HCT116 (cell line): ENCODE results near the gene SDF2L1. TPM values are rescaled to one million over a fixed set of nuclear protein-coding genes. Genes with fewer than 3 reads are reported as not detected.

Source experiments
- ATAC-seq: fragments of 200-7000 bp; cut with Tn5 transposase; 2 replicates; pipeline ENCODE4 v1.9.1; 2020; ENCODE audit warnings: mild to moderate bottlenecking, moderate library complexity
- BruUV-seq: library from RNA; stranded (reverse); fragments of 400-500 nt; replicated peaks from 2 replicates; lab custom pipeline; 2021; lab: Mats Ljungman, UMichigan
- CTCF ChIA-PET: fragments of 300-600 bp; sonication (Branson Sonifier 250); formaldehyde crosslinking; loops from one replicate; lab custom pipeline; 2021; ENCODE audit warnings: antibody characterized with exemption; lab: Charles Lee
- POLR2A ChIA-PET: fragments of 300-600, 350-600 bp; sonication (Branson Sonifier 250); formaldehyde crosslinking; loops from one replicate; lab custom pipeline; 2021; ENCODE audit warnings: antibody characterized with exemption; lab: Charles Lee
- RAD21 ChIA-PET, 2 experiments: fragments of 300-600 bp; sonication (Branson Sonifier 250); formaldehyde crosslinking; loops; one replicate each; lab custom pipeline; 2023; ENCODE audit warnings: low total read pairs in 2 of 2; ENCODE audit not compliant: uncharacterized antibody in 2 of 2, unreplicated experiment in 2 of 2, low non-redundant PET in 1 of 2; lab: Charles Lee
- DNase-seq: peaks from one replicate; pipeline ENCODE4 v3.0.0-alpha.2; 2010; ENCODE audit warnings: low read depth, low spot score
- H2AFZ ChIP-seq: fragments of 200-600 bp; shearing (Covaris generic), sonication (generic); 2 replicates; pipeline ENCODE4 v1.6.1; 2017; ENCODE audit warnings: low read depth, mixed run types, mixed read lengths, antibody characterized with exemption, low read length; ENCODE audit not compliant: poor library complexity, severe bottlenecking
- H3K27ac ChIP-seq: 2 replicates; pipeline ENCODE4 v1.5.1; 2012; ENCODE audit warnings: low read depth, low read length
- H3K27me3 ChIP-seq: fragments of 200-600 bp; sonication (generic); 2 replicates; pipeline ENCODE4 v1.6.1; 2016; ENCODE audit warnings: mixed run types, low read length, mixed read lengths; ENCODE audit not compliant: insufficient read depth
- H3K36me3 ChIP-seq, 2 experiments: fragments of 200-500 bp in 1 of 2; fragments of 200-600 bp in 1 of 2; sonication (Bioruptor generic) in 1 of 2; sonication (generic) in 1 of 2; 2 replicates each; pipeline versions ENCODE4 v1.5.1 to v1.6.1; 2014 to 2016; ENCODE audit warnings: low read length in 2 of 2, inconsistent platforms in 1 of 2, mixed read lengths in 1 of 2, mixed run types in 1 of 2; ENCODE audit not compliant: insufficient read depth in 2 of 2, control insufficient read depth in 1 of 2
- H3K4me1 ChIP-seq, 2 experiments: fragments of 200-600 bp in 1 of 2; sonication (generic) in 1 of 2; 2 replicates each; pipeline versions ENCODE4 v1.5.1 to v1.6.1; 2012 to 2017; ENCODE audit warnings: low read length in 2 of 2, inconsistent platforms in 1 of 2, mild to moderate bottlenecking in 1 of 2, mixed read lengths in 1 of 2, mixed run types in 1 of 2, moderate library complexity in 1 of 2; ENCODE audit not compliant: insufficient read depth in 2 of 2, control insufficient read depth in 1 of 2
- H3K4me2 ChIP-seq: fragments of 200-600 bp; sonication (generic); 2 replicates; pipeline ENCODE4 v1.6.1; 2017; ENCODE audit warnings: mixed run types, low read length, mixed read lengths
- H3K4me3 ChIP-seq, 2 experiments: fragments of 200-600 bp in 1 of 2; sonication (generic) in 1 of 2; replicated peaks in 1 of 2; 2 replicates each; pipeline ENCODE4 v1.5.1; 2011 to 2016; ENCODE audit warnings: low read length in 2 of 2, control low read depth in 1 of 2, low read depth in 1 of 2, mild to moderate bottlenecking in 1 of 2, mixed read lengths in 1 of 2, mixed run types in 1 of 2
- H3K79me2 ChIP-seq: fragments of 200-600 bp; sonication (generic); 2 replicates; pipeline ENCODE4 v1.6.1; 2017; ENCODE audit warnings: mild to moderate bottlenecking, mixed run types, low read length, moderate library complexity, mixed read lengths; ENCODE audit not compliant: insufficient read depth
- H3K9ac ChIP-seq: fragments of 200-600 bp; sonication (generic); 2 replicates; pipeline ENCODE4 v1.6.1; 2016; ENCODE audit warnings: low read length, mixed read lengths
- H3K9me2 ChIP-seq: fragments of 200-600 bp; sonication (generic), shearing (Covaris generic); 2 replicates; pipeline ENCODE4 v1.6.1; 2017; ENCODE audit warnings: mixed run types, mild to moderate bottlenecking, moderate library complexity; ENCODE audit not compliant: insufficient read depth
- H3K9me3 ChIP-seq, 2 experiments: fragments of 200-500 bp in 1 of 2; fragments of 200-600 bp in 1 of 2; sonication (Bioruptor generic) in 1 of 2; sonication (generic) in 1 of 2; 2 replicates each; pipeline ENCODE4 v1.6.1; 2014 to 2017; ENCODE audit warnings: low read length in 2 of 2, mixed read lengths in 2 of 2, inconsistent platforms in 1 of 2, low read depth in 1 of 2, mild to moderate bottlenecking in 1 of 2, mixed run types in 1 of 2, moderate library complexity in 1 of 2; ENCODE audit not compliant: control insufficient read depth in 1 of 2, insufficient read depth in 1 of 2
- H4K20me1 ChIP-seq: fragments of 200-600 bp; sonication (generic), shearing (Covaris generic); 2 replicates; pipeline ENCODE4 v1.6.1; 2017; ENCODE audit warnings: mixed run types, mild to moderate bottlenecking, moderate library complexity; ENCODE audit not compliant: insufficient read depth
- CBX3 ChIP-seq: IDR thresholded peaks from 2 replicates; pipeline ENCODE4 v1.6.1; 2012; ENCODE audit warnings: low read depth
- CEBPB ChIP-seq: IDR thresholded peaks from 2 replicates; pipeline ENCODE4 v1.6.1; 2012; ENCODE audit warnings: low read depth
- EGR1 ChIP-seq: IDR thresholded peaks from 2 replicates; pipeline ENCODE4 v1.6.1; 2012; ENCODE audit warnings: low read depth
- ELF1 ChIP-seq: IDR thresholded peaks from 2 replicates; pipeline ENCODE4 v1.6.1; 2012; ENCODE audit warnings: low read depth, borderline replicate concordance
- EZH2 ChIP-seq: fragments of 200-600 bp; sonication (generic); IDR thresholded peaks from 2 replicates; pipeline ENCODE4 v1.6.1; 2017; ENCODE audit warnings: antibody characterized with exemption, mixed run types
- FOSL1 ChIP-seq: IDR thresholded peaks from 2 replicates; pipeline ENCODE4 v1.6.1; 2012; ENCODE audit warnings: low read depth
- JUND ChIP-seq: IDR thresholded peaks from 2 replicates; pipeline ENCODE4 v1.6.1; 2012
- POLR2AphosphoS5 ChIP-seq: IDR thresholded peaks from 2 replicates; pipeline ENCODE4 v1.6.1; 2011; ENCODE audit warnings: mild to moderate bottlenecking, low read depth, low read length, moderate library complexity
- SP1 ChIP-seq: IDR thresholded peaks from 2 replicates; pipeline ENCODE4 v1.6.1; 2012; ENCODE audit warnings: low read depth
- SRF ChIP-seq: IDR thresholded peaks from 2 replicates; pipeline ENCODE4 v1.6.1; 2012; ENCODE audit warnings: low read depth
- TCF7L2 ChIP-seq: IDR thresholded peaks from 2 replicates; pipeline ENCODE4 v1.7.0; 2011; ENCODE audit warnings: borderline replicate concordance, inconsistent platforms; ENCODE audit not compliant: insufficient read depth, insufficient read length; ENCODE audit errors: extremely low read depth
- YY1 ChIP-seq: IDR thresholded peaks from 2 replicates; pipeline ENCODE4 v1.6.1; 2011; ENCODE audit warnings: low read length, low read depth, moderate library complexity, mild to moderate bottlenecking; ENCODE audit not compliant: insufficient replicate concordance; ENCODE audit errors: extremely low read depth
- ZFX ChIP-seq: fragments of 450-650 bp; IDR thresholded peaks from 2 replicates; pipeline ENCODE4 v1.6.1; 2017
- intact Hi-C: fragments of 100-400 bp; cut with micrococcal nuclease; formaldehyde crosslinking; loops from 2 replicates; pipeline ENCODE4 v1.10.0; 2022
- total RNA-seq: library from RNA; stranded (reverse); gene quantifications from one replicate; pipeline ENCODE4 v1.2.1, GENCODE V29; 2021; ENCODE audit not compliant: unreplicated experiment
- TF ChIP-seq, protein P1 (sequence below), 3 experiments: fragments of 200-600 bp in 1 of 3; sonication (generic) in 1 of 3; IDR thresholded peaks in 2 of 3; conservative IDR thresholded peaks in 1 of 3; 2 replicates each; pipeline ENCODE4 v1.5.1; 2012 to 2017; ENCODE audit warnings: low read depth in 2 of 3, low read length in 2 of 3, antibody characterized with exemption in 1 of 3, borderline replicate concordance in 1 of 3, control low read depth in 1 of 3, mild to moderate bottlenecking in 1 of 3, mixed read lengths in 1 of 3, mixed run types in 1 of 3, moderate library complexity in 1 of 3; ENCODE audit not compliant: insufficient read depth in 1 of 3
- TF ChIP-seq, protein P2 (sequence below): IDR thresholded peaks from 2 replicates; pipeline ENCODE4 v1.6.1; 2011; ENCODE audit warnings: mild to moderate bottlenecking, low read length, moderate library complexity; ENCODE audit not compliant: insufficient replicate concordance; ENCODE audit errors: extremely low read depth
- TF ChIP-seq, protein P3 (sequence below): IDR thresholded peaks from 2 replicates; pipeline ENCODE4 v1.6.1; 2012

SDF2L1 gene
- total RNA-seq, 1 experiment from 2014 or later = 86.2 TPM

DNA sequence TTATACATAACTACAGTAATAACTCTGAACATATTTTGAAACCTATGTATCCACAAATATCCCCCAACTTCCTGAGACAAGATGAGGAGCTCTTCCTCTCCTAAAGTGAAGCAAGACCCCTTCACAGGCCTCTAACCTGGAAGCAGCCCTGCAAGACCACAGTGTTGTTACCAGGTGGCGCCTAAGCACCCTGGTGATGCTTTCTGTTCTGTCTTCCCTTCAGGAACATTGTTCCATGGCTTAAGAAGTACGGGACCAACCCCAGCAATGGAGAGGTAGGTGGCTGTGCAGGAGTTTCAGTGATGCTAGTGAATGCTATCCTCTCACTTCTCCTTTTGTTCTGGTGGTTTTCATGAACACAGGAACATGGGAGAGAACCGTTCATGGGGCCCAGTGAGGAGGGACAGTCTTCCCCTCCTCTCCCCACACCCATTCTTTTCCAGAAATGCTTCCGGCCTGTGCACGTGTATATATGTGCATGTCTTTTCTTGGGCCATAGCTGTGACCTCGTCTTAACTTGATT, 30.1 kb downstream of the SDF2L1 start (continued):
- TF ChIP-seq, protein P1, sequence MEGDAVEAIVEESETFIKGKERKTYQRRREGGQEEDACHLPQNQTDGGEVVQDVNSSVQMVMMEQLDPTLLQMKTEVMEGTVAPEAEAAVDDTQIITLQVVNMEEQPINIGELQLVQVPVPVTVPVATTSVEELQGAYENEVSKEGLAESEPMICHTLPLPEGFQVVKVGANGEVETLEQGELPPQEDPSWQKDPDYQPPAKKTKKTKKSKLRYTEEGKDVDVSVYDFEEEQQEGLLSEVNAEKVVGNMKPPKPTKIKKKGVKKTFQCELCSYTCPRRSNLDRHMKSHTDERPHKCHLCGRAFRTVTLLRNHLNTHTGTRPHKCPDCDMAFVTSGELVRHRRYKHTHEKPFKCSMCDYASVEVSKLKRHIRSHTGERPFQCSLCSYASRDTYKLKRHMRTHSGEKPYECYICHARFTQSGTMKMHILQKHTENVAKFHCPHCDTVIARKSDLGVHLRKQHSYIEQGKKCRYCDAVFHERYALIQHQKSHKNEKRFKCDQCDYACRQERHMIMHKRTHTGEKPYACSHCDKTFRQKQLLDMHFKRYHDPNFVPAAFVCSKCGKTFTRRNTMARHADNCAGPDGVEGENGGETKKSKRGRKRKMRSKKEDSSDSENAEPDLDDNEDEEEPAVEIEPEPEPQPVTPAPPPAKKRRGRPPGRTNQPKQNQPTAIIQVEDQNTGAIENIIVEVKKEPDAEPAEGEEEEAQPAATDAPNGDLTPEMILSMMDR (IDR thresholded peaks at IDR 0.05 in 2 of 3, conservative IDR thresholded peaks at IDR 0.05 in 1 of 3; ENCODE audit: borderline replicate concordance in 1 of 3, insufficient read depth in 1 of 3, low read depth in 2 of 3, low read length in 2 of 3) = no peak
- TF ChIP-seq JUND (no peak), ELF1 (no peak), POLR2AphosphoS5 (no peak), CEBPB (no peak), EGR1 (no peak), SP1 (no peak), CBX3 (no peak), TCF7L2 (no peak)

DNA sequence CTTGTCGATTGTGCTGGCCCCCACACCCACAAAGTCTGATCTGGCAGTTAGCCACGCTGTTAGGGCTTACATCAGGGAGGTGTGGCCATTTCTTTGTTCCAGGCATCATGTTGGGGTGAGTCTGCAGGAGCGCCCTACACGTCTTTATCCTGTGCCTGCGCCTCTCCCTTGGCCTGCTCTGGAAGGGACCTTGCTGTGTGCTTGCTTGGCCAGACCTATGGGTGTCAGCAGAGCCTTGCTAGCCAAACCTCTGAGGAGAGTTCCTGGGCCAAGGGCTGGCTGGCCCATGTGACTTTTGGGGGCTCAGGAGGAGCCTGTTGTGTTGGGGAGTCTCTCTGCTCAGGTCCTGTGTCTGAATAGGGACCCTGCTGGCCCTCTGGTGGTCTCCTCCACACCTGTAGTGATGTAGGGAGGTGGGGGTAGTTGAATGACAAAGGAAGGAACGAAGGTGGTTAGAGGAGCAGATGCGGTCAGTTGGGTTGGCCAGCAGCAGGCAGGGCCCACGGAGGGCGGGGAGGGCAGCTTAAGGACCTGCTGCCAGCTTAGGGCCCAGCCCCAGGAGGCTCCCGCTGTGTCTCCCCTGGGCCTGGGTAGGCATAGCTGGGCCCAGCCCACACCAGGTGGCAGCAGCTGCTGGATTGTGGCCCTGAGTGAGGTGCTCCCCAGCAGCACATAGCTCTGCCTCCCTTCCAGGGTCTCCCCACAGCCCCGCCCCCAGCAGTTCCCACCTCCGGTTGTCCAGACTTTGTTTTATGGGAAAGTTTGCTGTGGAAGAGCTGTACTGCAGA, 31.6 kb downstream of the SDF2L1 start:
- DNase-seq (no peak), ATAC-seq (no peak)
- Histone ChIP-seq H3K9ac (no peak overlapping the region), H3K4me2 (no peak overlapping the region), H3K4me1 (no peaks in the 10 kb centered on the region), H3K36me3 (peaks cover 21 to 33% of the 10 kb centered on the region in 2 experiments; a peak in 3 of 4 replicates), H3K9me3 (no peaks in the 10 kb centered on the region), H2AFZ (no peak overlapping the region), H3K9me2 (no peaks in the 10 kb centered on the region), H3K27ac (no peak overlapping the region), H3K79me2 (peaks cover 18% of the 10 kb centered on the region; the same call in 1 of the 2 replicates), H3K4me3 (no peak overlapping the region), H4K20me1 (no peaks in the 10 kb centered on the region), H3K27me3 (no peaks in the 10 kb centered on the region)
- BruUV-seq = no TSS peak
- intact Hi-C loops = no loop called here
- TF ChIP-seq CBX3 = no peak
- TF ChIP-seq, protein P1 (IDR thresholded peaks at IDR 0.05 in 2 of 3, conservative IDR thresholded peaks at IDR 0.05 in 1 of 3; ENCODE audit: borderline replicate concordance in 1 of 3, insufficient read depth in 1 of 3, low read depth in 2 of 3, low read length in 2 of 3) = no peak
- TF ChIP-seq, protein P2, sequence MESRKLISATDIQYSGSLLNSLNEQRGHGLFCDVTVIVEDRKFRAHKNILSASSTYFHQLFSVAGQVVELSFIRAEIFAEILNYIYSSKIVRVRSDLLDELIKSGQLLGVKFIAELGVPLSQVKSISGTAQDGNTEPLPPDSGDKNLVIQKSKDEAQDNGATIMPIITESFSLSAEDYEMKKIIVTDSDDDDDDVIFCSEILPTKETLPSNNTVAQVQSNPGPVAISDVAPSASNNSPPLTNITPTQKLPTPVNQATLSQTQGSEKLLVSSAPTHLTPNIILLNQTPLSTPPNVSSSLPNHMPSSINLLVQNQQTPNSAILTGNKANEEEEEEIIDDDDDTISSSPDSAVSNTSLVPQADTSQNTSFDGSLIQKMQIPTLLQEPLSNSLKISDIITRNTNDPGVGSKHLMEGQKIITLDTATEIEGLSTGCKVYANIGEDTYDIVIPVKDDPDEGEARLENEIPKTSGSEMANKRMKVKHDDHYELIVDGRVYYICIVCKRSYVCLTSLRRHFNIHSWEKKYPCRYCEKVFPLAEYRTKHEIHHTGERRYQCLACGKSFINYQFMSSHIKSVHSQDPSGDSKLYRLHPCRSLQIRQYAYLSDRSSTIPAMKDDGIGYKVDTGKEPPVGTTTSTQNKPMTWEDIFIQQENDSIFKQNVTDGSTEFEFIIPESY = no peak
- TF ChIP-seq CEBPB = no peak
- no peak for TF ChIP-seq YY1
- TF ChIP-seq EZH2 = no peak
- no peak for TF ChIP-seq ZFX
- TF ChIP-seq TCF7L2 = no peak
- TF ChIP-seq SP1 = no peak
- TF ChIP-seq FOSL1 = no peak
- TF ChIP-seq SRF = no peak
- TF ChIP-seq, protein P3, sequence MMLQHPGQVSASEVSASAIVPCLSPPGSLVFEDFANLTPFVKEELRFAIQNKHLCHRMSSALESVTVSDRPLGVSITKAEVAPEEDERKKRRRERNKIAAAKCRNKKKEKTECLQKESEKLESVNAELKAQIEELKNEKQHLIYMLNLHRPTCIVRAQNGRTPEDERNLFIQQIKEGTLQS = no peak
- TF ChIP-seq ELF1 = no peak
- TF ChIP-seq POLR2AphosphoS5 = no peak
- TF ChIP-seq EGR1 = no peak
- RAD21 ChIA-PET = no interaction called here
- POLR2A ChIA-PET = no interaction called here
- CTCF ChIA-PET = no interaction called here
